GM12873 (cell line): ENCODE results near the gene RPGRIP1.

ENCODE experiments used
- CTCF ChIP-seq: IDR thresholded peaks from 2 replicates; pipeline ENCODE4 v1.5.1; 2012; ENCODE audit warnings: low read depth, mild to moderate bottlenecking, moderate library complexity, low read length, control low read depth; ENCODE audit not compliant: insufficient read depth; ENCODE audit errors: missing control alignments

Gene RPGRIP1

GRCh38 chr14:21302013-21302835 is 22.3 kb downstream of the RPGRIP1 start:
- no peak for TF ChIP-seq CTCF

DNA sequence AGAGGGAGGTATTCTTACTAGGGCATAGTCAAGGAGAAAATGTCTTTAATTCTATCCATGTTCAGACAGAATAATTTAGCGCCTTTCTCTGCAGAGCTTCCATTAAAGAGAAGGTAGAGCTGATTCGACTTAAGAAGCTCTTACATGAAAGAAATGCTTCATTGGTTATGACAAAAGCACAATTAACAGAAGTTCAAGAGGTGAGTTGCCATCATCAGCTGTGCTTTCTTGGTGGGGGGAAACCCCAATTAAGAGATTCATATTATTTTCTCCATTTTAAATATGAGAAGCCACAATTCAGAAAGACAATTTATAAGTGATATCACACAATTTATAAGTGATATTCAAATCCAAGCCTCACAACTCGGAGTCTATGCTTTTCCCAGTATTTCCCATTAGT is 27.8 kb downstream of the RPGRIP1 start:
- no peak for TF ChIP-seq CTCF

DNA sequence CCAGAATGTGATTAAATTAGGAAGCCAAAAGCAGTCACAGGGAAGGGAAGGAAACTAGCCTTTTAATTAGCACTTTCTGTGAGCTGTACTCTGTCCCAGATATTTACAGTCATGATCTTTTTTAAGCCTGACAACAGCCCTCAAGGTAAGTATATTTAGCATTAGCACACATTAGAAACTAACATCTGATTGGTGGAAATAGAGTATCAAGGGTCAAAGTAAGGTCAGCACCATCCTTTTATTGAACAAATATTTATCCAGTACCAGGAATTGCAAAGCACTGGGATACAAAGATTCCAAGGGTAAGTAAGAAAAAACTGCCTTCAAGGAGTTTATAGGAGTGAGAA is 28.2 kb downstream of the RPGRIP1 start:
- TF ChIP-seq CTCF = no peak

- TF ChIP-seq CTCF = no peak
These were observed 28.8 kb downstream of the RPGRIP1 start for GRCh38 chr14:21308479-21309237.

- no peak for TF ChIP-seq CTCF
These were observed 29.4 kb downstream of the RPGRIP1 start for GRCh38 chr14:21309238-21309636.

DNA sequence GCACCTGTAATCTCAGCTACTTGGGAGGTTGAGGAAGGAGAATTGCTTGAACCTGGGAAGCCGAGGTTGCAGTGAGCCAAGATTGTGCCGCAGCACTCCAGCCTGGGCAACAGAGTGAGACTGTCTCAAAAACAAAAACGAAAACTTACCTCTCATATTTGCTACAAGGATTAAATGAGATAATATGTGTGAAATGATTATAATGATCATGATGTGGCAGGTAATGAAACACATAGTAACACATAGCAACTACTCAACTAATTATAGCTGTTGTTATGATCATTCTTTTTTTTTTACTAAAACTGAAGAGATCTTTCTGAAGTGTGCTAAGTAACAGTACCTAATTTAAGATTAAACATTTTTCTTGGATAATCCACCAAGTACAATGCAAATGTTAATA is 30.1 kb downstream of the RPGRIP1 start:
- TF ChIP-seq CTCF = no peak

GRCh38 chr14:21311614-21312013 is 31.7 kb downstream of the RPGRIP1 start:
- TF ChIP-seq CTCF = no peak
